GM12873 (cell line): ENCODE results near the gene DNAAF3.
A peak's percentile ranks its signal among the peaks of the same experiment; 100 is the strongest.

ENCODE experiments used
- TF ChIP-seq, protein P1 (sequence below): IDR thresholded peaks from 2 replicates; pipeline ENCODE4 v1.5.1; 2012; ENCODE audit warnings: low read depth, mild to moderate bottlenecking, moderate library complexity, low read length, control low read depth; ENCODE audit not compliant: insufficient read depth; ENCODE audit errors: missing control alignments

Gene DNAAF3

DNA sequence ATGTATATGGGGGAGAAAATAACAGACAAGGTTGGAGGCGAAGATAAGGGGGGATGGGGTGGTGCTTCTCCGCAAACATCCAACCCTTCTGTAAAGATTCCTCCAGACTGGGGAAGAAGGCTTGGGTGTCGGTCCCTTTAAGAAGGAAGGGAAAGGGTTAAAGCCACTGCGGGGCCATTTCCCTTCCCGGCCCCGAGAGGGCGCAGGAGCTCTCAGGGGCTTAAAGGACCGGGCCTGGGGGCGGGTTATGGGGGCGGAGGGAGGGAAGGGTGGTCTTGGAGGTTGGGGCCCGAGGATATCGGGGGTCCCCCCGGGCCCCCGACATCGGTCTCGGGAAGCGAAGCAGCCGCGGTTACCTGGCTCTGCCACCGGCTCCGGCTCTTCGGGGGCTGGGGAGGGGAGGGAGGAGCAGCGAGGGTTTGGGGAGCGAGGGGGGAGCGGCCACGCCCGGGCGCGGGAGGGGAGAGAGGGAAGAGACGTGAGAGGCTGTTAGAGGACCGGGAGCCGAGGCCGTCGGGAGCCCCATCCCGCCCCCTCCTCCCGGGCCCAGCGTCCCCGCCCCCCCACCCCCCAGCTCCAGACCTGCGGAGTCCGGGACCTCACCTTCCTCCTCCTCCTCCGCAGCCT lies 20.2 kb downstream of the DNAAF3 start:
- TF ChIP-seq, protein P1, sequence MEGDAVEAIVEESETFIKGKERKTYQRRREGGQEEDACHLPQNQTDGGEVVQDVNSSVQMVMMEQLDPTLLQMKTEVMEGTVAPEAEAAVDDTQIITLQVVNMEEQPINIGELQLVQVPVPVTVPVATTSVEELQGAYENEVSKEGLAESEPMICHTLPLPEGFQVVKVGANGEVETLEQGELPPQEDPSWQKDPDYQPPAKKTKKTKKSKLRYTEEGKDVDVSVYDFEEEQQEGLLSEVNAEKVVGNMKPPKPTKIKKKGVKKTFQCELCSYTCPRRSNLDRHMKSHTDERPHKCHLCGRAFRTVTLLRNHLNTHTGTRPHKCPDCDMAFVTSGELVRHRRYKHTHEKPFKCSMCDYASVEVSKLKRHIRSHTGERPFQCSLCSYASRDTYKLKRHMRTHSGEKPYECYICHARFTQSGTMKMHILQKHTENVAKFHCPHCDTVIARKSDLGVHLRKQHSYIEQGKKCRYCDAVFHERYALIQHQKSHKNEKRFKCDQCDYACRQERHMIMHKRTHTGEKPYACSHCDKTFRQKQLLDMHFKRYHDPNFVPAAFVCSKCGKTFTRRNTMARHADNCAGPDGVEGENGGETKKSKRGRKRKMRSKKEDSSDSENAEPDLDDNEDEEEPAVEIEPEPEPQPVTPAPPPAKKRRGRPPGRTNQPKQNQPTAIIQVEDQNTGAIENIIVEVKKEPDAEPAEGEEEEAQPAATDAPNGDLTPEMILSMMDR: peak; percentile 63

DNA sequence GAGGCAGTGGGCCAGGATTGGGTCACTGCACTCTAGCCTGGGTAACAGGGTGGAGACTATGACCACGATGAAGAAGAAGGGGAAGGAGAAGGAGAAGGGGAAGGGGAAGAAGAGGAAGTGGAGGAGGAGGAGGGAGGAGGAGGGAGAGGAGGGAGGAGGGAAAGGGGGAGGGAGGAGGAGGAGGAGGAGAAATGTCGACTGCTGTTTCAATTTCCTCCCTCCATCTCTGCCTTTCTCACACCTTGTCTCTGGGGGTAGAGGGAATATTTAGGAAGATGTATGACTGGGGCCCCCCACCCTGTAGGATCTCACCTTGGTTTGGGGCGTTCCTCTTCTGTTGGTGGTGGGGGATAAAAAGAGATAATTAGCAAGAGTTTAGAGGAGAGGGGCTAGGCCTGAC lies 21.2 kb downstream of the DNAAF3 start:
- TF ChIP-seq, protein P1: no peak

DNA sequence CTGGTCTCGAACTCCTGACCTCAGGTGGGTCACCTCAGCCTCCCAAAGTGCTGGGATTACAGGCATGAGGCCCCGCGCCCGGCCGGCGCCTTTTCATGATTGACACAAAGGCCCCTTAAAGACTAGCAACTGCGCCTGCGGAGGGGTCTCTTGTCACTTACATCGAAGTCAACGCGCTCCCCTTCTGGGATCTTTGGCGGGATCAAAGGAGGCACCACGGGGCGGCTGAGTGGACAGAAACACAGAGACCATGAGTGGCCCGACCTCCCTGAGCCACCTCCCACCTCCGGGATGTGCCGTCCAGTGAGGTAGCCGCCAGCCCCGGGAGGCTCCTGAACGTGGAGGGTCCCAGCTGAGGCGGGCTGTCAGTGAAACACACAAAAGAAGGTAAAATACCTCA lies 24.7 kb downstream of the DNAAF3 start:
- TF ChIP-seq, protein P1: no peak

DNA sequence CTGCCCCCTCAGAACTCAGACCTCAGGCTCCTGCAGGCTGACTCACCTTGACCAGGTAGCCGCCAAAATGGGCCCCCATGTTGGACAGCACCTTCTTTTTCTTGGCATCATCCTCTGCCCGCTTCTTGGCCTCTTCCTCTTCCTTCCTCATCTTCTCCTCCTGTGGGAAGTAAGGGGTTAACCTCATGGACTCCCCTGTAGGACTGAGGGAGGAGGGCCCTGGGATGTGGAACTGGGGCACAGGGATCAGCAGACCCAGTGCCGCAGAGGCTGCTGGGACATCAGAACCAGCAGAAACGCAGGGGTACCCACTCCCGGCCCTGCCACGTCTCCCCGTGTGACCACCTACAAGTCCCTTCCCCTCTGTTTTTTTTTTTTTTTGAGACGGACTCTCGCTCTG lies 28.5 kb downstream of the DNAAF3 start:
- TF ChIP-seq, protein P1: no peak

DNA sequence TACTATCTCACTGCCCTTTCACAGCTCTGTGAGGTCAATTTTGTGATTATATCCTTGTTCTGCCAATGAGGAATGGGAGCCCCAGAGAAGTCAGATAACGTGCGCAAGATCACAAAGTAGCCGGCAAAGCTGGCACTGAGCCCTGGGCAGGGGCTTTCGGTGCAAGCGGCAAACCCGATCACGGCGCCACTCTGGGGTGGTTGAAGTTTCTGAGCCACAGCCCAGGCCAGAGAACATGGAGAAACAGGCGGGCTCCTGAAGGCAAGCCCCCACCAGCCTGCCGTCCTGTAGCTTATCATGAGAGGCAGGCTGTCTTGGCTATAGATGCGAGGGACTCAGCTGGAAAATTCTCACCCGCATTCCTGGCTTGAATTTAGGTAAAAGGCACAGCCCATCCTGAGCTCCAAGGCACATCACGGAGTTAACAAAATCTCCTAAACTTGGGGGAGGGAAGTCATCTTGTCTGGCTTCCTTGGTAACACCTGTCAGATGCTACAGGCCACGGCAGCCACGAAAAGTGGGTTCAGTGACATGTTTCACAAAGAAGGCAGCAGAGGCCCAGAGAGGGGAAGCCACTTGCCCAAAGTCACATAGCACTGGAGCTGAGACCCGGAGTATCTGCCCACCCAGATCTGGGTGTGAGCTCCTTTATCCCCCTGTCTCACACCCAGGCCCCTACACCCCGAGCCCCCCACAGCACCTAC lies 29.9 kb downstream of the DNAAF3 start:
- TF ChIP-seq, protein P1: no peak

DNA sequence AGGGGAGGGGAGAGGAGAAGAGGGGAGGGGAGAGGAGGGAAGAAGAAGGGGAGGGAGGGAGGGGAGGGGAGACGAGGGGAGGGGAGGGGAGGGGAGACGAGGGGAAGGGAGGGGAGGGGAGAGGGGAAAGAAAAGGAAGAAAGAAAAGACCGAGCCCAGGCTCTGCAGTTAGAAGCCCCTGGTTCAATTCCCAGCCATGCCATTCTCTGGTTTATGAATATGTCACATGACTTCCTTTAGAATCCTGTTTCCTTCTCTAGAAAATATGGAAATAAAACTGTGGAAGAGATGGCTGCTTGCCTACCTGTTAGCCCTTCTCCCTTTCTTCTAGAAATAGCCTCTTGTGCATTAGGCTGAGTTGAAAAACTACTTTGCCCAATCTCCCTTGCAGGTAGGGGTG lies 31.7 kb downstream of the DNAAF3 start:
- TF ChIP-seq, protein P1: no peak

DNA sequence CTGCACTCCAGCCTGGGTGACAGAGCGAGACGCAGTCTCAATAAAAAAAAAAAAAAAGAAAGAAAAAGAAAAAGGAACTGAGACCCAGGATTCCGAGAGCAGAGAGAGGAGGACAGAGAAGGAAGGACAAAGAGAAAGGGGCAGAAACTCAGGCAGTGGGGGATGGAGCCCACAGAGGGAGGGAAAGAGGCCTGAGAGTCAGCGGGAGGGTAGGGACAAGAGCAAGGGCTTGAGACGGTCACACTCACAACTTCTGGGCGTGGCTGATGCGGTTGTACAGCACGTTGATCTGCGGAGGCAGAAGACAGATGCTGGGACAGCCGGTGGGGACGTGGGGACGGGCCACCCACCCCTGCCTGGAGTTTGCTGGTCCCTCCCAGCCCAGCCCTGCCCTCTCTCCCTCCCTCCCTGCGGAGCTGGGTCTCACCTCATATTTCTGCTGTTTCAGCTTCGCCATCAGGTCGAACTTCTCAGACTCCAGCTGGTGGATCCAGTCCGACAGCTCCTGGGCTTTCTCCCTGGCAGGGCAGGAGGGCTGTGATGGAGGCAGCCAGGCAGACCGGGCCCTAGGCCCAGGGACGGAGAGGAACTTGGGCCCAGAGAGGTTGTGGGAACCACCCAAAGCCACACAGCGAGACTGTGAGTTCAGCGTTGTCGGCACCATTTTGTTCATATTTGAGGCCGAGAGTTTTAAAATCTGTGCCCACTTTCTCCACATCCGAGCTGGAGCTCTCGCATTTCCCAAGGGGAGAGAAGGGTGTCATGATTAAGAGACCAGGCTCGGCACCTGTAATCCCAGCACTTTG lies 32.6 kb downstream of the DNAAF3 start:
- TF ChIP-seq, protein P1: no peak
